Activated naive CD8-positive, alpha-beta T cell treated with anti-CD3 and anti-CD28 coated beads for 36 hours (primary cell): Measurements from ENCODE around the gene HAX1. TPM values are rescaled to one million over a fixed set of nuclear protein-coding genes. Genes with fewer than 3 reads are reported as not detected.
A peak's percentile ranks its signal among the peaks of the same experiment; 100 is the strongest.
"Not testable (repeated sequence)": the region's sequence is repeated elsewhere in the genome, so short reads cannot be mapped to it uniquely, and the experiment has no call there.

Source experiments
- DNase-seq: peaks from one replicate; pipeline ENCODE4 v3.0.0; 2021
- H3K27ac Mint-ChIP-seq: one replicate; pipeline ENCODE4 v1.8.0; 2022; ENCODE audit warnings: mild to moderate bottlenecking, moderate library complexity, mixed read lengths
- H3K27me3 Mint-ChIP-seq: one replicate; pipeline ENCODE4 v1.8.0; 2022; ENCODE audit warnings: mild to moderate bottlenecking, mixed read lengths
- H3K36me3 Mint-ChIP-seq: one replicate; pipeline ENCODE4 v1.8.0; 2021; ENCODE audit warnings: mild to moderate bottlenecking, mixed read lengths
- H3K4me1 Mint-ChIP-seq: one replicate; pipeline ENCODE4 v1.8.0; 2021; ENCODE audit warnings: mixed read lengths
- H3K4me3 Mint-ChIP-seq: one replicate; pipeline ENCODE4 v1.8.0; 2022; ENCODE audit warnings: mild to moderate bottlenecking, moderate library complexity, mixed read lengths
- H3K9me3 Mint-ChIP-seq: one replicate; pipeline ENCODE4 v1.8.0; 2022; ENCODE audit warnings: mixed read lengths
- total RNA-seq, 2 experiments: library from RNA; stranded (reverse); gene quantifications; one replicate each; pipeline ENCODE4 v1.2.3, GENCODE V29; 2021

The HAX1 gene
- total RNA-seq, 2 experiments from 2014 or later = 167 to 181 TPM

DNA sequence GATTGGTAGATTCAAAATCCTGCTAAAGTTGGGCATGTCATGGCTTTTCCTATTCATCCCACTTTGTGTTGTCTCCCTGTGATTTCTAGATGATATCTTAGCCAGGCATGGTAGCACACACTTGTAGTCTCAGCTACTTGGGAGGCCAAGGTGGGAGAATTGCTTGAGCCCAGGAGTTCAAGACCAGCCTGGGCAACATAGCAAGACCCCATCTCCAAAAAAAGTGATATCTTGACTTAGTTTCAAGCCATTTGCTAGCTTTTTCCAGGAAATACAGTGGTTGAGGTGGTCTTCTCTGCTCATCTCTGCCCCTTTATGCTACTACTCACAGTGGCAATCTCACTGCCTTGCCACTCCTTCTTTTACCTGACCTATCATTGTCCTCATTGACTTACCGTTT is 12.3 kb upstream of the HAX1 start:
- H3K4me3 Mint-ChIP-seq = no peak overlapping the region
- no peaks in the 10 kb centered on the region for H3K9me3 Mint-ChIP-seq
- H3K27me3 Mint-ChIP-seq = no peaks in the 10 kb centered on the region
- peaks cover 33% of the 10 kb centered on the region for H3K4me1 Mint-ChIP-seq
- H3K36me3 Mint-ChIP-seq = peaks cover 62% of the 10 kb centered on the region
- H3K27ac Mint-ChIP-seq = peak overlapping the region; percentile 12
- DNase-seq = no peak

DNA sequence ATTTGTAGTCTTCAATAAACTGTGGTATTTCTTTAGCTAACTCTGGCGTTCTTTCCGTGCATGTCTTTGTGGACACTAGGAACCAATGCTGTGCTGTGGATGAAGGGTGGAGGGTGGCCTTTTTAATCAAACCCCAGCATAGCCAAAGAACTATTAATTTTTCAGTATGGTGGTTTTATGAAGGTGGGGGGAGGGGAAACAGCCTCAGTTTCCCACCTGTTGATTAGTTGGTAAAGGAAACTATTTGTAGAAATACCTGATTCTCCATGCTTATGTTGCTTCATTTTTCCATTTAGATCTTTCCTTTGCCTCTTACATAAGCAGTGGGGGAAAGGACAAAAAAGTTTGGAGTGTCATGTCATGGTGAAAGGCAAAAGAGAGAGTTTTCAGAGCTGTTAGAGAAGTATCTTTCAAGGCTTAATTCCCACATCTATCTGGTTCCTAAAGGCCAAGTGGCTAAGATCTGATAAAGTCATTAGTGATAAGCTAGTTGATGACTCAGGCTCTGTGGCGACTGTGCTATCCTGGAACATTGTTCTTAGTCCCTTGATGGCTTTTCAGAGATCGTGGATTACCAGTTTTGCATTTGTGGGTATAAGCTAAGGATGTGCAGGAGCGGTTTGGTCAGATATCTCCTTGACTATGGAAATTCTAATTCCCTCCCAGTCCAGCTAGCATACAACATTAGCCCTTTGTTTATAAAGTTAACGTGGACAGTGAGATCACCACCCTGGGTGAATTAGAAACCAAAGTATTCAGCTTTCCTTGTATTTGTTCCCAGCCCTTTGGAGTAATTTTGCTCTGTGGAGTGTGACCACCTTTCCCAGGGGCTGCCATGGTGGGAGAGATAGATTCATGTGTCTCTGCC is 8.7 kb upstream of the HAX1 start:
- peaks cover 50% of the 10 kb centered on the region for H3K36me3 Mint-ChIP-seq

DNA sequence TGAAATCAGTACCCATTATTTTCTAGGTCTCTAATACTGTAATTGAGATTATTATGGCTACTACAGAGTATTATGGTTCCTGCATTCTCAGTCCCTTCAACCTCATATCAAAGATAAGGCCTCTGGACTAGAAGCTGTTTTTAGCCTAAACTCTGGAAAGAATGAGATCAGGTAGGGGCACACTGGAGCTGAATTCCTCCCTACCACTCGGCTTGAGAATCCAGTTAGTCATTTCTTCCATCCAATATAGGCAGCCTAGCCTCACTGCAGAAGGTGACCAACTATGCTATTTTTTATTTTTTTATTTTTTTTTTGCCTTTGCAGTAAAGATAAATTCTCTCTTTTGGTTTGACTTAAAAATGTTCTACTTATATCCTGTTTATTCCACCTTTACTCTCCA is 8.0 kb upstream of the HAX1 start:
- Mint-ChIP-seq H3K4me1 (peaks cover 53% of the 10 kb centered on the region), H3K27ac (peak overlapping the region; percentile 88), H3K27me3 (no peaks in the 10 kb centered on the region), H3K36me3 (peaks cover 53% of the 10 kb centered on the region), H3K4me3 (peak overlapping the region; percentile 45), H3K9me3 (no peaks in the 10 kb centered on the region)
- DNase-seq = no peak

More for the DNA sequence above, 8.7 kb upstream of the HAX1 start:
- Mint-ChIP-seq H3K27me3 (no peaks in the 10 kb centered on the region), H3K4me3 (peak overlapping the region; percentile 15), H3K27ac (peak overlapping the region; percentile 88), H3K4me1 (peaks cover 50% of the 10 kb centered on the region), H3K9me3 (no peaks in the 10 kb centered on the region)
- DNase-seq = no peak

DNA sequence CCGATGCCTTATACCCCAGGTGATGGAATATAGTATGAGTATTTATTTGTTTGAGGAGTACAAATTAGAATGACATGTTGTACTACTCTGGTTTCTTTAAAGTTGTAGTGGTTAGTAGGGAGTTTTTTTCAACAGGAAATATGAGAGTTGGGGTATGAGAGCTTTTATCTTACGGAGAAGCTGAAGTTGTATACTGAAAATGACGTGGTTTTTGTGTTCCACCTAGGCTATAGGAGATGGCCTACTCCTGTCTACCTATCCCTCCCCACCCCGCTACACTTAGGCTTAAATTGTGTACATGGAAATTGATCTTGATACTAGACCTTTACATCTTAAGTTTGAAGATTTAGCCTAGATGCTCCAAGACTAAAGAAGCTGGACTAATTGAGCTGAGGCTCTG is 6.8 kb upstream of the HAX1 start:
- Mint-ChIP-seq H3K27ac (peak overlapping the region; percentile 77), H3K4me3 (peak overlapping the region; percentile 5), H3K36me3 (peaks cover 54% of the 10 kb centered on the region), H3K4me1 (peaks cover 63% of the 10 kb centered on the region), H3K9me3 (no peaks in the 10 kb centered on the region), H3K27me3 (no peaks in the 10 kb centered on the region)
- DNase-seq = no peak

DNA sequence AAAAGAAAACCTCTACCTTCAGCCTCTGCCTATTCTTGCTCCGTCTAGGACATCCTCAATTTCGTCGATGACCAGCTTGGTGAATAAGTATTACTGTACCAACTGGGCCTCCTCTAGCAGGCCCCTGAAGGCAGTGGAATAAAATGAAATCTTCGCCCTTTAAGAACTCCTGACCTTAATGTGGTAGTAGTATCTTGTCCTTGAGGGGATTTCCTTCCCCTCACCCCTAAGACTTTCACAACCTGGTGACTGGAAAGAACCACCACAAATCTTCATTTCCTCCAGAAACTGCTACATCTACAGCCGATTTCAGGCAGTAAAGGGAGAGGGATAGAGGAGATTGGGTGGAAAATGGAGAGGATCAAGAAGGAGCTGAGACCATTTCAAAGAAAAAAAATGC is 1.6 kb upstream of the HAX1 start:
- Mint-ChIP-seq H3K27ac (peak overlapping the region; percentile 91), H3K4me3 (peak overlapping the region; percentile 51), H3K9me3 (no peaks in the 10 kb centered on the region), H3K27me3 (no peaks in the 10 kb centered on the region), H3K36me3 (peaks cover 50% of the 10 kb centered on the region), H3K4me1 (peaks cover 57% of the 10 kb centered on the region)
- DNase-seq = no peak

DNA sequence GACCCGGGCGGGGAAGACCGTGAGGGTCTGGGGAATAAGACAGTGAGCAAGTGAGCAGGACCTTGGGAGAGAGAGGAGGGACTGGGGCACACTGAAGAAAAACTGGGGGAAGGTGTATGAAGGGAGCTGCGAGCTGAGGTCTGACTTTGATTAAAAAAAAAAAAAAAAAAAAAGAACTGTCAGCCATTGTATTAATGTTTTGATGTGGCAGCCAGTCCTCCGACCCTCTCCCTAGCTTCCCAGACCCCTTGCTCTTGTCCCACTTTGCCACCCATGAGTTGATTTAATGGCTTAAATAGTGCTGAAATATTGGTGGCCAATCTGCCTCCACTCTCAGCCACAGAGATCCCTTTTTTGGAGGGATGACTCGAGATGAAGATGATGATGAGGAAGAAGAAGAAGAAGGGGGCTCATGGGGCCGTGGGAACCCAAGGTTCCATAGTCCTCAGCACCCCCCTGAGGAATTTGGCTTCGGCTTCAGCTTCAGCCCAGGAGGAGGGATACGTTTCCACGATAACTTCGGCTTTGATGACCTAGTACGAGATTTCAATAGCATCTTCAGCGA is 652 bp downstream of the HAX1 start:
- Mint-ChIP-seq H3K9me3 (no peaks in the 10 kb centered on the region), H3K4me1 (peaks cover 46% of the 10 kb centered on the region), H3K27me3 (no peaks in the 10 kb centered on the region), H3K27ac (peak overlapping the region; percentile 98), H3K4me3 (peak overlapping the region; percentile 94), H3K36me3 (peaks cover 58% of the 10 kb centered on the region)
- DNase-seq = no peak

DNA sequence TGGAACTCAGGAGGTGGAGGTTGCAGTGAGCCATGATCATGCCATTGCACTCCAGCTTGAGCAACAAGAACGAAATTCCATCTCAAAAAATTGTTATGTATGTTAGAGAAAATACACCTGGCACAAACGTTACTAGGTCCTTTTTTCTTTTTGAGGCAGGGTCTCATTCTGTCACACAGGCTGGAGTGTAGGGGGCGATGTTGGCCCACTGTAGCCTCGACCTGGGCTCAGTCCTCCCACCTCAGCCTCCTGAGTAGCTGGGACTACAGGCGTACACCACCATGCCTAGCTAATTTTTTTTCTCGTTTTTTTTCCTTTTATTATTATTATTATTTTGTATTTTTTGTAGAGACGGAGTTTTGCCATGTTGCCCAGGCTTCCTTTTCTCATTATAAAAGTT is 4.4 kb downstream of the HAX1 start:
- Mint-ChIP-seq H3K4me1 (peaks cover 21% of the 10 kb centered on the region), H3K27ac (no peak overlapping the region), H3K4me3 (no peak overlapping the region), H3K36me3 (peaks cover 39% of the 10 kb centered on the region), H3K27me3 (no peaks in the 10 kb centered on the region), H3K9me3 (no peaks in the 10 kb centered on the region)
- DNase-seq = peak; percentile 18

DNA sequence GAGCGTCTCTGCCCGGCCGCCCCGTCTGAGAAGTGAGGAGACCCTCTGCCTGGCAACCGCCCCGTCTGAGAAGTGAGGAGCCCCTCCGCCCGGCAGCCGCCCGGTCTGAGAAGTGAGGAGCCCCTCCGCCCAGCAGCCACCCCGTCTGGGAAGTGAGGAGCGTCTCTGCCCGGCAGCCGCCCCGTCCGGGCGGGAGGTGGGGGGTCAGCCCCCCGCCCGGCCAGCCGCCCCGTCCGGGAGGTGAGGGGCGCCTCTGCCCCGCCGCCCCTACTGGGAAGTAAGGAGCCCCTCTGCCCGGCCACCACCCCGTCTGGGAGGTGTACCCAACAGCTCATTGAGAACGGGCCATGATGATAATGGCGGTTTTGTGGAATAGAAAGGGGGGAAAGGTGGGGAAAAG is 15.2 kb downstream of the HAX1 start:
- not testable (repeated sequence) for H3K36me3 Mint-ChIP-seq, DNase-seq, H3K9me3 Mint-ChIP-seq, H3K4me3 Mint-ChIP-seq, H3K27ac Mint-ChIP-seq, H3K4me1 Mint-ChIP-seq, H3K27me3 Mint-ChIP-seq

DNA sequence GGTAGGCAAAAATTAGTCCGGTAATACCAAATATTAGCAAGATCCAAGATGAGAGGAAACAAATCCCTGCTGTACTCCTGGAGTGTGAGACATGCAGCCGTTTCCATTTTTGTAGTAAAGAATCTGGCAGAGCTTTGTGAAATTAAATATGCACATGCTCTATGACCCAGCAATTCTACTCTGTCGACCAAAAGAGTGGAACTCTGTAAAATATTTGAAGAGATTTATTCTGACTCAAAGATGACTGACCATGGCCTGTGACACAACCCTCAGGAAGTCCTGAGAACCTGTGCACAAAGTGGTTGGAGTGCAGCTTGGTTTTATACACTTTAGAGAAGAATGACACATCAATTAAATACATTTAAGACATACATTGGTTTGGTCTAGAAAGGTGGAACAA is 16.2 kb downstream of the HAX1 start:
- H3K36me3 Mint-ChIP-seq = peaks cover 6% of the 10 kb centered on the region
- no peak overlapping the region for H3K27ac Mint-ChIP-seq
- H3K9me3 Mint-ChIP-seq = peaks cover 4% of the 10 kb centered on the region
- no peaks in the 10 kb centered on the region for H3K4me1 Mint-ChIP-seq
- H3K4me3 Mint-ChIP-seq = no peak overlapping the region
- H3K27me3 Mint-ChIP-seq = no peaks in the 10 kb centered on the region
- no peak for DNase-seq

DNA sequence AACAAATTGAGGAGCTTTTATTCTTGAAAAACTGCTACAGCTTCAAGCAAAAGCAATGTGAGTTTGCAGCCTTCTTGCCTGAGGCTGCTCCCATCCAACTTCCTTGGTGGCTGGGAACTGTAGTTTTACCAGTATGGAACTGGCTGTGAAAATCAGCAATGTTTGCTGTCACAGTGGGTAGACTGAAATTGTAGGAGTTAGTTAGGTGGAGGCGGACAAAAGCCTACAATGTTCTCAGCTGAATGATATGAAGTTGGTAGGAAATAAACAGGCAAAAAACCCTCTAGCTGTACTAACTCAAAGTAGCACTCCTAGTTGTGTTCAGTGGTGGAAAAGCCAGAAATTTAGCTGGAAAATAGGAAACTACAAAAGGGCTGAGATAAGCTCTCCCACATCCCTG is 18.5 kb downstream of the HAX1 start:
- Mint-ChIP-seq H3K36me3 (peaks cover 13% of the 10 kb centered on the region), H3K4me3 (no peak overlapping the region), H3K9me3 (peaks cover 12% of the 10 kb centered on the region), H3K27ac (no peak overlapping the region), H3K27me3 (no peaks in the 10 kb centered on the region), H3K4me1 (no peaks in the 10 kb centered on the region)
- DNase-seq = no peak

DNA sequence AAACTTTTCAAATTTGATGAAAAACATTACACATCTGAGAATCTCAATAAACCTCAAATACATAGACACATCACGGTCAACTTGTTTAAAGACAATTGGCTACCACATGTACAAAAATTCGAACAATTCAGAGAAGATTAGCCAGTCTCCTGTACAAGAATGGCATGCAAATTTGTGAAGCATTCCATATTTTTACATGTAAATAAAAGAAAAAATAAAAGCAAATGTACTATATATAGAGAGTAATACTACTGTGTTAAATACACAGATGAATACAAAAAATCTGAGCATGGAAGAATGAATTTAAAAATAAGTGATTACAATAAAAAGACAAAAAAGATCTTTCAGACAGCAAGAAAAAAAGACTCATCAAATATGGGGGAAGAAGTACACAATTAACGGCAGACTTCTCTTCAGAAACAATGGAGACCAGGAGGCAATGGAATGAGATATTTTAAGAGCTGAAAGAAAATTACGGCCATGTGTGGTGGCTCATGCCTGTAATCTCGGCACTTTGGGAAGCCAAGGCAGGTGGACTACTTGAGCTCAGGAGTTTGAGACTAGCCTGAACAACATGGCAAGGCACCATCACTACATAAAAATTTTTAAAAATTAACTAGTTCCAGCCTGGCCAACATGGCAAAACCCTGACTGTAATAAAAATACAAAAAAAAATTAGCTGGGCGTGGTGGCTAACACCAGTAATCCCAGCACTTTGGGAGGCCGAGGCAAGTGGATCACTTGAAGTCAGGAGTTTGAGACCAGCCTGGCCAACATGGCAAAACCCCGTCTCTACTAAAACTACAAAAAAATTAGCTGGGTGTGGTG is 23.2 kb downstream of the HAX1 start:
- Mint-ChIP-seq H3K4me3 (no peak overlapping the region), H3K27ac (no peak overlapping the region)

DNA sequence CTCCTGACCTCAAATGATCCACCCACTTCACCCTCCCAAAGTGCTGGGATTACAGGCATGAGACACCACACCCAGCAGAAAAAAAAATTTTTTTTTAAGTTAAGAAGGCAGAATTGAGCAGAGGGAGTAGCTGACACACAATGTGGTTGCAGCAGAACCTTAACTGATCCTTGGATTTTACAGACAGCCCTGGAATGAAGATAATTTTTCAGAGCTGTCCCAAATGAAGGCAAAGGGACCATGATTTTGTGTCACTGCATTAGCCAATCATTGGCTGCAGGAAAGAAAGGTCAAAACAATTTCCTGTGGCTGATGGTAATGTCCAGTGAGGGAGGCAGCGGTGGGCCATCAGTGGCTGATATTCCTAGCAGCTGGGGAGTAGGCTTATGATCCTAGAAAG is 29.2 kb downstream of the HAX1 start:
- Mint-ChIP-seq H3K27ac (no peak overlapping the region), H3K27me3 (no peaks in the 10 kb centered on the region), H3K9me3 (peaks cover 1% of the 10 kb centered on the region), H3K4me1 (no peaks in the 10 kb centered on the region), H3K36me3 (no peaks in the 10 kb centered on the region), H3K4me3 (no peak overlapping the region)
- DNase-seq = no peak

More for the DNA sequence above, 23.2 kb downstream of the HAX1 start:
- Mint-ChIP-seq H3K36me3 (peaks cover 13% of the 10 kb centered on the region), H3K4me1 (no peaks in the 10 kb centered on the region), H3K9me3 (peaks cover 13% of the 10 kb centered on the region), H3K27me3 (no peaks in the 10 kb centered on the region)
- DNase-seq = no peak

DNA sequence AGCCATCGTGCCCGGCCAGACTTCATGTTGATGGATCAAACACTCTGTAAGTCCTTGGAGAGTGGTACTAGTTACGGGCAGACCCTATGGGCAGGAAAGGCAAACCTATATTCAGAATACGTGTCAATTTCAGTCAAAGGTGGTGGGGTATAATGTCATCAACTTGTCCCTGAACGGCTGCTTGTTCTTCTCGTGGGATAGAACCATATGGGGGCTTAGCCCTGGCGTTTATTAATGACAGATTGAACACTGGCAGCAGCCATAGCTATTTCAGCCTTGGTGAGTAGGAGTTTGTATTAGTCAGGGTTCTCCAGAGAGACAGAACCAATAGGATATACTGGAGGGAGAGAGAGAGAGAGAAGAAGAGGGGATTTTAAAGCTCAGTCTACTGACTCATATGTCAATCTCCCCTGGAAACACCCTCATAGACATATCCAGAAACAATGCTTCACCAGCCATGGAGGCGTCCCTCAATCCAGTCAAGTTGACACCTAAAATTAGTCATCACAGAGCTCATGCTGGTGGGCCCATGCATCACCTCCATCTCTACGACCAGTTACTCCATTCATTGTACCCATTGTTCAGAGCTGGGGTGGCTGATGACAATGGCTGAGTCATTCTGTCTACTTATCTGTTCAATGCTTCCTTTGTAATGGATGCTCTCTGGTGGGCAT is 32.4 kb downstream of the HAX1 start:
- no peaks in the 10 kb centered on the region for H3K9me3 Mint-ChIP-seq
- peak; percentile 34 for DNase-seq
- peaks cover 2% of the 10 kb centered on the region for H3K4me1 Mint-ChIP-seq
- H3K36me3 Mint-ChIP-seq = no peaks in the 10 kb centered on the region
- H3K4me3 Mint-ChIP-seq = no peak overlapping the region
- H3K27me3 Mint-ChIP-seq = no peaks in the 10 kb centered on the region
- no peak overlapping the region for H3K27ac Mint-ChIP-seq

DNA sequence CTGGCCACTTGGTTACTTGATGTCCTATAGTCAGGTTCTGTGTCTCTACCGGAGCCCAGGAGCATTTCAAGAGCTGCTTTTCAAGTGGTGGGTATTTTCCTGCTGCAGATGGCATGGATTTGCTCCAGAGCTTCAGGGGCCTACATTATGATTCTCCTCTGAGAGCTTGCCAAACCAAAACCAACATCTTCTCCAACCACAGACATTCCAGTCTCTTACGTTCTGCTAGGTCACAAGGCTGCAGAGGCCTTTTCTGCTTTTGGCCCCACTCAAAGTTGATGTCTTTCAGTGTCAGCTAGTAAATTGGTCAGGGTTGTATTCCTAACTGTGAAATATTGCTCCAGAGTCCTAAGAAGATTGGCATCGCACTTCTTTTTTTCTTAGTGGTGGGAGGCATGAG is 33.7 kb downstream of the HAX1 start:
- no peak for DNase-seq
- H3K36me3 Mint-ChIP-seq = no peaks in the 10 kb centered on the region
- no peak overlapping the region for H3K27ac Mint-ChIP-seq
- H3K27me3 Mint-ChIP-seq = no peaks in the 10 kb centered on the region
- no peak overlapping the region for H3K4me3 Mint-ChIP-seq
- no peaks in the 10 kb centered on the region for H3K9me3 Mint-ChIP-seq
- H3K4me1 Mint-ChIP-seq = peaks cover 2% of the 10 kb centered on the region
